Measurements from ENCODE around the gene DYNC1LI1.

DNA sequence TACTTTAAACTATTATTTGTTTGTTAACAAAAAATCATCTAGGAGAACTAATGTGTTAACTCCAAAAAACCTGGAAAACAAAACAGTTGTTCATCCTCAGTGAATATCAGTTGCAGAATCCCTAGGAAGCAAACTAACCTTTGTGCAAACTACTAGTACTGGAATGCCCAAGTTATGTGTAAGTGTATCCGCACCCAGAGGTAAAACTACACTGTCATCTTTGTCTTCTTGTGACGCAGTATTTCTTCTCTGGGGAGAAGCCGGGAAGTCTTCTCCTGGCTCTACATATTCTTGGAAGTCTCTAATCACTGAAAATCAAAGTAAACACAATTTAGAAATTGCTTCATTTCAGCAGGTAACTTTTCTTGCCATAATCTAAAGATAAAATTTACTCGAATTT is 29.8 kb downstream of the DYNC1LI1 start:
- TF ChIP-seq, protein P1, sequence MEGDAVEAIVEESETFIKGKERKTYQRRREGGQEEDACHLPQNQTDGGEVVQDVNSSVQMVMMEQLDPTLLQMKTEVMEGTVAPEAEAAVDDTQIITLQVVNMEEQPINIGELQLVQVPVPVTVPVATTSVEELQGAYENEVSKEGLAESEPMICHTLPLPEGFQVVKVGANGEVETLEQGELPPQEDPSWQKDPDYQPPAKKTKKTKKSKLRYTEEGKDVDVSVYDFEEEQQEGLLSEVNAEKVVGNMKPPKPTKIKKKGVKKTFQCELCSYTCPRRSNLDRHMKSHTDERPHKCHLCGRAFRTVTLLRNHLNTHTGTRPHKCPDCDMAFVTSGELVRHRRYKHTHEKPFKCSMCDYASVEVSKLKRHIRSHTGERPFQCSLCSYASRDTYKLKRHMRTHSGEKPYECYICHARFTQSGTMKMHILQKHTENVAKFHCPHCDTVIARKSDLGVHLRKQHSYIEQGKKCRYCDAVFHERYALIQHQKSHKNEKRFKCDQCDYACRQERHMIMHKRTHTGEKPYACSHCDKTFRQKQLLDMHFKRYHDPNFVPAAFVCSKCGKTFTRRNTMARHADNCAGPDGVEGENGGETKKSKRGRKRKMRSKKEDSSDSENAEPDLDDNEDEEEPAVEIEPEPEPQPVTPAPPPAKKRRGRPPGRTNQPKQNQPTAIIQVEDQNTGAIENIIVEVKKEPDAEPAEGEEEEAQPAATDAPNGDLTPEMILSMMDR (conservative IDR thresholded peaks at IDR 0.05), result no peak
- no peak for TF ChIP-seq EZH2 (IDR thresholded peaks at IDR 0.05; ENCODE audit: low read depth)
